GM18861 (cell line): ENCODE results near the gene JARID2.

Experiments used
- ATAC-seq: cut with Tn5 transposase; IDR thresholded peaks from one replicate; pipeline ENCODE4 v1.9.1; 2021; ENCODE audit not compliant: unreplicated experiment

The JARID2 gene

DNA sequence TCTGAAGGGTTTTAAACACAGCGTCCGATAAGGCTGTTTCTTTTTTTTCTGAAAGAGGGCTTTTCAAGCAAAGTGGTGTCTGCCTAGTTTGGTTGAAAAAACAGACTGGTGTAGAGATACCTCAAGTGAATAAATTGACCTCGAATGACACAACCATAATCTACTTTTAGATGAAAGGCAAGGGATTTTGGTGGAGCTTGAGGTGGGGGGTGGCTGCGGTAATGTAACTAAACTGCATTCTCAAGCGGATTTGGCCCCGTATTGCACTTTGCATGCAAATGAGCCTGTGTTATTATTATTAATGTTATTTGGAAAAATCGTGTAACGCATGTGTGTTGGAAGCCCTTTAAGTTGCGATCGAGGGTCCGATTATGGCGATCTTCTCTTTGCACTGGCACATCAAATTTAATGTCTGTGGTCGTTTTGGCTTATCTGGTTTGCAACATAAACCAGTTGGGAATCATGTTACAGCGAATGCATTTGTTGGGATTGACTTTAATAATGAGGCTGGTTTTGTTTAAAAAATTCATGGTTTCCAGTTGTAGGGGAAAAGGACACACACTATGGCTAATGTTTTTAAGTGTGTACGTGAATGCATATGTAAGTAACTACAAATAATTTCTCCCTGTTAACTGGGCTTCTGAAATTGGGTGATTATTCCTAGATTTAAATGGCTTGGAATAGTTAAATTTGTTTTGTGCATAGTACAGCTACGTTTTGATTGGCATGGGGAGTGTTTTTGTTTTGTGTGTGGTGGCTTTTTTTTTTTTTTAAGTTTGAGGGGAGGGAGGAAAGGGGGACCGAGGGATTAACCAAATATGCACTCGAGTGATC lies 1.0 kb downstream of the JARID2 start:
- ATAC-seq, result no peak

- ATAC-seq, result no peak
Measured at GRCh38 chr6:15247500-15248450, 1.9 kb downstream of the JARID2 start.

DNA sequence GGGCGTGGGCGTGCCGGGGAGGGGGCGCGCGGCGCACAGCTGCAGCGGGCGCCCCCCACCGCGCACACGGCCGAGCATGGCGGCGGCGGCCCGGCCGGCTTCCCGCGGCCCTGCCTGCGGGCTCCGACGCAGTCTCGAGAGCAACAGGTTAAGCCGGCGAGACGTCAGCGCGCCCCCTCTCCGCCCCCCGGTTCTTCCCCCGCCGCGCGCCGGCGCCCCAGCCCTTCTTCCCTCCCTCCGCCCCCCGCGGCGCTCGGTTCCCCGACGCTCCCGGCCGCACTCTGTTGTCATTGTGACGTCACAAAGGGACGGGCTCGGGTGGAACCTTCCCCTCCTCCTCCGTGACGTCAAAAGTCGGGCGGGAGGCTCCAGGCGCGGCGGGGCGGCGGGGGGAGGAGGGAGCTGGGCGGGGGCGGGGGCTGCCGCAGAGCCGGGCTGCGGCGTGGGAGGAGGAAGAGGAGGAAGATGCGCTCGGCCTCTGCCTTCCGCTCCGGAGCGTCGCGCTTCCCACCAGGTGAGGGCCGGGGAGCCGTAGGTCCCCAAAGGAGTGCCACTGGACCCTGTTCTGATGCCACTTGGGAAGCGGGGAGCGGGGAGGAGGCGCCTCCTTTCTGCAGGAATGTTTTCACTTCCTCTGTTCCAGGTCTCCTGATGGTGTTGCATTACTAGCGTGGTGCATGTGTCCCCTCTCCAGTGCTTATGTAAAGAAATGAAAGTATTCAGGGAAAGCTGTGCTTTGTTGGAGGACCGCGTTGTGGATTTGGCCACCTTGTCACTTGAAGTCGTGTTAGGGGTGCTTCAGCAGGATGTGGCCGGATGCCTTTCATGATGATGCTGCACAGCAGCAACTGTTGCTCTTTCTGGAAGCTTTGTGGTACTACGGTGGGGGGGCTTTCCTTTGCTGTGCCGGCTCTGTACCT lies 2.8 kb downstream of the JARID2 start:
- peak; percentile 21 for ATAC-seq

GRCh38 chr6:15249371-15250019 lies 3.6 kb downstream of the JARID2 start:
- no peak for ATAC-seq

GRCh38 chr6:15250187-15251168 lies 4.6 kb downstream of the JARID2 start:
- ATAC-seq, result no peak

DNA sequence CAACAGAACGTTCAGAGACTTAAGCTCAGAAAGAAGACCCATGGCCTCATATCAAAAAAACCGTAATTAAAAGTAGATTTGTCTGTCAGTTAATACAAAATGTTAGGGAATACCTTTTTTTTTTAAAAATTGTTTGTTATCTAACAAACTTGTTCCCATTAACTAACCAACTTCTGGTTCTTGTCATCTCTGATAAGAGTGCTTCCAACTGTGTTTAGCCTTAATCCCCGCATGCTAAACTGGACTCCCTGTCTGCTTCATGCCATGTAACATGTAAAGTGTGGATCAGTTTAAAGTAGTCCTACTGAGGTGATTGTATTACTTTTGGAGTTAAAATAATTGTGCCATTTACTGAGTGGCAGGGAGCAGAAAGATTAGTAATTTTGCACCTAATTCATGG lies 6.3 kb downstream of the JARID2 start:
- no peak for ATAC-seq

DNA sequence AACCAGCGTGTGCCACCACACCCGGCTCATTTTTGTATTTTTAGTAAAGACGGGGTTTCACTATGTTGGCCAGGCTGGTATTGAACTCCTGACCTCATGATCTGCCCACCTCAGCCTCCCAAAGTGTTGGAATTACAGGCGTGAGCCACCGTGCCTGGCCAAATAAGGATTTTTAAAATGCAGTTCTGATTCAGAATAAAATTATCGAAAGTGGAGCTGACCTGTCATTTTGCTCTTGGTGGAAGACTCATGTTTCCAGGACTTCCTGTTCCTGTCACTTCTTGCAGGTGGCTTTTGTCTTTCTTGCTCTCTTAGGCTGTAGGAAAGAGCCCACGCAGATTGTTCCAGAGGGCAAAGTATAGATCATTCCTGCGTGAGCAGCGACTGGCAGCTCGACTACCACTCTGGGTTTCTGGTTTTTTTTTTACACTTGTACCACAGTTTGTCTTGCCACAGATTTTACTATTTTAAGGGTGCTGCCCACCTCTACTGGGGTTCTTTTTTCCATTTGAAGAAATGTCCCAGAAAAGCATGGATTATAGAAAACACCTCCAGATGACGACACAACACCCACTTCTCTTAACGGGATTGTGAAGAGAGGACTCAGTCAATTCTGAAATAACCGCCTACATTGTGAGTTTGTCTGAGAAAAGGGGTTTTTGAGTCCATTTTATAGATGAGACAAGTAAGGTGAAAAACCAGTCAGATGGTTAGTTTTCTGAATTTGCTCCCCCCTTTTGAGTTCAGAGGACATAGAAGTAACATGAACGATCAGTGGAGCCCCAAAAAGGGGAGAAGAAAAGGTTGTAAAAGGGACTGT lies 7.5 kb downstream of the JARID2 start:
- ATAC-seq, result no peak

GRCh38 chr6:15254070-15254975 lies 8.5 kb downstream of the JARID2 start:
- ATAC-seq, result peak; percentile 28

DNA sequence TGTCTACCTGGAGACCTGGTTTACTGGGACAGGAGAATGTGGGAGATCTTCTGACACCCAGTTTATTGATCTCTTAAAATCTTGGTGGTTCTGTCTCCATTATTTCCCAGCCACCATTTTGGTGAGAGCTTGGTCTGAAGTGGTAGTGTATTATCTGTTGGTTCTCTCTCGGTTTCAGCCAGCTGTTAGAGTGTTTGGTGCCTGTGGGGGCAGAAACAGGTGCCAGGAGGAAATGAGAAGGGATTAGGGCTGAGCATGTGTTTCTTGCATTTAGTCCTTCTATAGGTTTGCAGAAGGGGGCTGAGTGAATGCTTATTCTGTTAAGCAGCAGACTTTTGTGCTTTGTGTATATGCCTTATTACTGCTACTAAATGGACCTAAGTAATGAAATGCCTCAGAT lies 9.6 kb downstream of the JARID2 start:
- peak; percentile 49 for ATAC-seq

- ATAC-seq, result peak; percentile 2
Measured at GRCh38 chr6:15255909-15256395, 10.1 kb downstream of the JARID2 start.

DNA sequence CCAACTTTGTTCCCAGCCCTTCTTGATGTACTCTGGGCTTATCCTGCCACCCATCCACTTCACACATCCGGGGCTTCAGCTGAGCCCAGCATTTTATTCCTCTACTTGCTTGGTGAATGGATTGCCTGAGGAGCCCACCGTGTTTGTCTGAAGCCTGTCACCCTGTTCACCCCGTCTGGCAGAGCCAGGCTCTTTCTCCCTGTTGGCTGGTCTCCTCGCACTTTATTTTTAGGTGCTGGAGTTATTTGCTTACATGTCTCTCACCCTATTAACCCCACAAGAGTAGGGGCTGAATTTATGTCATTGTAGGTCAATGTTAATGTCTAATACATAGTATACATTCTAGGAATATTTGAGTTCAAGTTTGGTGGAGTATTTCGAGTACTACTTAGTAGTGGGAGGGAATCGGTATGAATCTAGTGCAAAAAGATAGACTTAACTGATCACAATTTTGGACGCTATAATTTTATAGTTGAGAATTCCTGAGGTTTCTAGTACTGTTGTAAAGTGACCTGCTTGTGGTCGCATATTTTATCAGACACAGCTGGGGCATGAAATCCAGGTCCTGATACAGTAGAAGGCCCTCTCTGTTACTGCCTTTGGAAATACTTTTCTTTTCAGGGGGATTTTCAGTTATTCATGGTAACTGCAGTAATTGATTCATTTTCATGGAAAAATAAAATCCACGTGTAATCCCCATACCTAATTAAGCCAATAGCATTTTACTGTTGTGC lies 10.8 kb downstream of the JARID2 start:
- ATAC-seq, result no peak

DNA sequence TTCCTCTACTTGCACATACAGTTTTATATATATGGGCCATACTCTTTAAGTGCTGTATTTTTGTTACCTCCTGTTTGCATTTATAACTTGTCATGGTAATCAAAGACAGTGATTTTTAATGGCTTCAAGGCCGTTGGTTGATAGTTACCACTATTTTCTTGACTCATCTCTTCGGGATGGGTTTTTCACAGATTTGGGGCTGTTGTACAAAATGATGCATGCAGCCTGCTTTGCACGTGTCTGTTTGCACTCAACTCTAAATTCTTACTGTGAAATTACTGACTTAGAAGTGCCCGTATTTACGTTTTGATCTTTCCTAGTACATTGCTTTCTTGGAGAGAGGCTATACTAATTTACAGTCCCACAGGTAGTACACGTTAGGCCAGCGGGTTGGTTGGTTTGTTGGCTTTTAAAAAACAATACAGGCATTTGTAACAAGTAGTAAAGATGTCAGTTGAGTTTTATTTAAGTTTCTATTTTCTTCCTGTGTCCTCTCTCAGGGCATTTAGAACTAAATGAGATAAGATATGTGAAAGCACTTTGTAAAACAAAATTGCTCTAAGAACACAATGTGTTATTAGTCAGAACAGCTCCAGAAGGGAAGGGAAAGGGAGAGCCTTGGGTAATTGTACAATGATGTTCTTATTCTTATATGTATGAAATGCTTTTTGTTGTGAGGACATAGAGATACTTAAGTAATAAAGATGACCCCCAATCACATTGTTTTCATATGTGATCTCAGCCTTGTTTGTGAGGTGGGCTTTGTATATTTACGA lies 11.7 kb downstream of the JARID2 start:
- no peak for ATAC-seq

DNA sequence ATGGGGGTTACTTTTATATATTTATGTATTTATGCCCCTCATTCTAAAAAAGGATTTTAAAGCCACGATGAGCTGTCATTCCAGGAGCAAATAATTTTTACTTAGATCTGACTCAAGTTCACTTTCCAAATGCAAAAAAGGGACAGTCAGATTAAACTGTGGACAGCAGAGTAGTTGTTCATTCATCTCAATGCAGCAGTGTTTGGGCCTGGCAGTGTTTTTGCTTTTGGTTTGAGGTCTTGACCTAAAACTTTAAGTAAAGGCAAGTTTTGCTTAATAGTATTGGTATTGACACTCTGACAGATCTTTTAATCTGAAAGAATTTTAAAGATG lies 13.9 kb downstream of the JARID2 start:
- ATAC-seq, result no peak

DNA sequence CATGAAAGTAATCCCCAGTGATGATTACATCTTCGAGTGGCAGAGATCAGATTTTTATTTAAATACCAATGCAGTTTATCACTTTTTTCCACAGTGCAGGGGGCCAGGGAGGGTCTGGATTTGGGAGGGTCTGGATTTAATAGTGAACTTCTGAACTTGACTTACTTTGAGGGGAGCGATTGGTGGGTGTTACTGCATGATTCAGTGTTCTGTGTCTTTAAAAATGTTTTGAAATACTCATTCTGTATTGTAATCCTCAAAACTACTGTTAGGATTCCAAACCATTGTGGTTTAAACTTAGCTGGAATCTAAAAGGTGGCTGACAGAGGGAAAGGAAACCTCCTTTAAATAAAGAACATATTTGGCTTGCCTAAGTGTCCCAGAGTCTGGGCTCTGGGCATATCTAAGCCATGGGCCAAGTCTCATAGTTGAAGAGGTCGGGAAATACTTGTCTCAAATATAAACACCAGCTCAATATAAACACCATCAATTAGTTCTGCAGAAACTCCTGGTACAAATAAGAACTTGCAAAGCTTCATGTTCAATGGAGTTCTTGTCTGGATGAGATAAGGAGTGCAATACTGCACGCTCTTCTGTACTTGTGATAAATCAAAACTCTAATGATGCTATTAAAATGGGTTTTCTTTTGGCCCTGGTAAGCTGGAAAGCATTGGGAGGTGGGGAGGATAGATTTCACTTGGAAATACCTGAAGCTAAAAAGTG lies 14.4 kb downstream of the JARID2 start:
- no peak for ATAC-seq

DNA sequence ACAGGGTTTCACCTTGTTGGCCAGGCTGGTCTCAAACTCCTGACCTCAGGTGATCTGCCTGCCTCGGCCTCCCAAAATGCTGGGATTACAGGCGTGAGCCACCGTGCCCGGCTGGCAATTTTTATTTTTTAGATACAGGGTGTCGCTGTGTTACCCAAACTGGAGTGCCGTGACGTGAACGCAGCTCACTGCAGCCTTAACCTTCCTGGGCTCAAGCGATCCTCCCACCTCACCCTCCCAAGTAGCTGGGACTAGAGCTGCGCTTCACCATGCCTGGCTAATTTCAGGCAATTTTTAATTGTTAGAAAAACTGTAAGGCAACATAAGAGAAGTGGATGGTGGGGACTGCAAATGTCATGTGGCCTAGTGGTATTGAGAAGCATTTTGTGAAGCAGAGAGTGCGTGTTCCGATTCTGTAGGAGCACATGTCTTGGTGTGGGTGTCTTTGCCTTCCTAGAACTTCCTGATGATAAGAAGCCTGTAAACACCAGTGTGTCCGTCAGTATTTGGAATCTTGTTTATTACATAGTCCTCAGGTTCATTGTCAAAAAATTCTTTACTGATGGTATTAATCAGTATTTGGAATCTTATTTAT lies 18.0 kb downstream of the JARID2 start:
- ATAC-seq, result no peak
